NCI-H2107 treated with DMSO at 0.1 percent for 48 hours (cell line): ENCODE results near the gene CSTF3.
"Not testable (repeated sequence)": the region's sequence is repeated elsewhere in the genome, so short reads cannot be mapped to it uniquely, and the experiment has no call there.

Experiments
- DNase-seq: peaks from one replicate; lab custom pipeline; 2025; ENCODE audit not compliant: unreplicated experiment; lab: John Stamatoyannopoulos, UW

CSTF3 gene

GRCh38 chr11:33162831-33163230 is 1.6 kb upstream of the CSTF3 start:
- no peak for DNase-seq

GRCh38 chr11:33160587-33160986 is 693 bp downstream of the CSTF3 start:
- no peak for DNase-seq

GRCh38 chr11:33160136-33160535 is 1.1 kb downstream of the CSTF3 start:
- no peak for DNase-seq

GRCh38 chr11:33159378-33159867 is 1.9 kb downstream of the CSTF3 start:
- not testable (repeated sequence) for DNase-seq

GRCh38 chr11:33158596-33159275 is 2.5 kb downstream of the CSTF3 start:
- DNase-seq, result no peak

- DNase-seq, result no peak
These were observed 3.9 kb downstream of the CSTF3 start for GRCh38 chr11:33157103-33158027.

- DNase-seq, result no peak
These were observed 9.9 kb downstream of the CSTF3 start for GRCh38 chr11:33151399-33151798.

GRCh38 chr11:33147559-33147958 is 13.7 kb downstream of the CSTF3 start:
- no peak for DNase-seq

GRCh38 chr11:33135768-33136443 is 25.4 kb downstream of the CSTF3 start:
- no peak for DNase-seq

- no peak for DNase-seq
These were observed 26.1 kb downstream of the CSTF3 start for GRCh38 chr11:33135216-33135615.

- no peak for DNase-seq
These were observed 27.0 kb downstream of the CSTF3 start for GRCh38 chr11:33134276-33134675.

- no peak for DNase-seq
These were observed 27.5 kb downstream of the CSTF3 start for GRCh38 chr11:33133761-33134160.

- DNase-seq, result no peak
These were observed 28.8 kb downstream of the CSTF3 start for GRCh38 chr11:33132510-33132909.

- no peak for DNase-seq
These were observed 32.5 kb downstream of the CSTF3 start for GRCh38 chr11:33128739-33129138.

- no peak for DNase-seq
These were observed 35.7 kb downstream of the CSTF3 start for GRCh38 chr11:33125611-33126010.

- DNase-seq, result no peak
These were observed 36.3 kb downstream of the CSTF3 start for GRCh38 chr11:33125025-33125424.

GRCh38 chr11:33122696-33123095 is 38.6 kb downstream of the CSTF3 start:
- DNase-seq, result not testable (repeated sequence)

- DNase-seq, result no peak
These were observed 44.7 kb downstream of the CSTF3 start for GRCh38 chr11:33116535-33116934.

- DNase-seq, result no peak
These were observed 51.2 kb downstream of the CSTF3 start for GRCh38 chr11:33110083-33110482.

GRCh38 chr11:33109294-33109895 is 51.9 kb downstream of the CSTF3 start:
- DNase-seq, result no peak

GRCh38 chr11:33103836-33104235 is 57.4 kb downstream of the CSTF3 start:
- DNase-seq, result no peak
